ENCODE data around the gene LPIN1.

The LPIN1 gene

DNA sequence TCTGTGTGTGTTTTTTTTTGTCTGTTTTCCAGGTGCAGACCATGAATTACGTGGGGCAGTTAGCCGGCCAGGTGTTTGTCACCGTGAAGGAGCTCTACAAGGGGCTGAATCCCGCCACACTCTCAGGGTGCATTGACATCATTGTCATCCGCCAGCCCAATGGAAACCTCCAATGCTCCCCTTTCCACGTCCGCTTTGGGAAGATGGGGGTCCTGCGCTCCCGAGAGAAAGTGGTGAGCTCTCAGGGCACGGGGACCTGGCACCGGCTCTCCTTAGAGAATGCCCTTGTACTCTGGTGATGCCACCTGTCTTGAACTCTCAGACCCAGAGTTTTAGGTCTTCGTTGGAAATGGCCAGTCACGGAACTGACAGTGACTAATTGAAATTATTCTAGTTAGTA lies 19.1 kb downstream of the LPIN1 start:
- no peak for DNase-seq

DNA sequence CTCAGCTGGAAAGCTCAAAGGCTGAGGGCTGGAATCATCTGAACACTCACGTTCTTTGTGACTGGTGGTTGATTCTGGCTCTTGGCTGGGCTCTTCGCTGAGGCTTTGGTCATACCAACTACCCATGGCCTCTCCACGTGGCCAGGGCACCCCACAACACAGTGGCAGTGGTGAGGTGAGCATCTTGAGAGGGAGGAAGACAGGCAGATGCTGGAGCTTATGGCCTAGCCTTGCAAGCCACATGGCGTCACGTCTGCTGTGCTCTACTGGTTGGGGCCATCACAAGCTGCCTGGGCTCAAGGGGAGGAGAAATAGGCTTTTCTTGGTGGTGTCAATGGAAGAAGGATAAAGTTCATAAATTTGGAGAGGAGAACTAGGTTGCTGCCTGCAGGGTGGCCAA lies 19.6 kb downstream of the LPIN1 start:
- DNase-seq: no peak

DNA sequence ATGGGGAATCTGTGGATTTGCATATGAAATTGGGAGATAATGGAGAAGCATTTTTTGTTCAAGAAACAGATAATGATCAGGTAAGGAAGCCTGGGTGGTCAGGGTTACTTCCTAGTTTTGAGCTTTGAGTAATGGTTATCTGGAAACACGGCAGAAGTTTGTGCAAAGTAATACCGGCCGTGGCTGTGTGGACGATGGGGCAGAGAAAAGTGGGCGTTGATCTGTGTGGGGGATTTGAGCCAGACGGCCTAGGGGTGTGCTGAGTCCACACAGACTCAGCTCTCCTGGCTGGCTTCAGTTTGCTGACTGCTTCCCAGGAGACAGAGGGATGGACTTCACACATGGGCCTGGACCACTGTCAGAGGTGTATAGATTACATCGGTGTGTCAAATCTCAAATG lies 21.3 kb downstream of the LPIN1 start:
- no peak for DNase-seq

DNA sequence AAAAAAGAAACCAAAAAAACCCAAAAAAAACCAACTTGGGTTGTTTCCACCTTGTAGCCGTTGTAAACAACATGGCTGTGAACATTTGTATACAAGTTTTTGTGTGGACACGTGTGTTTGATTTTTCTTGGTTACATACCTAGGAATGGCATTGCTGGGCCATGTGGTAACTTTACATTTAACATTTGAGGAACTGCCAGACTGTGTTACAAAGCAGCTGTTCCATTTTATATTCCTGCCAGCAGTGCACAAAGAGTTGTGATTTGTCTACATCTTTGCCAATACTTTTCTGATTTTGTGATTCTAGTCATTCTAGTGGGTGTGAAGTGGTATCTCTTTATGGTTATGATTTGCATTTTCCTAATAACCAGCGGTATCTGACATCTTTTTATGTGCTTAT lies 22.5 kb downstream of the LPIN1 start:
- no peak for DNase-seq

DNA sequence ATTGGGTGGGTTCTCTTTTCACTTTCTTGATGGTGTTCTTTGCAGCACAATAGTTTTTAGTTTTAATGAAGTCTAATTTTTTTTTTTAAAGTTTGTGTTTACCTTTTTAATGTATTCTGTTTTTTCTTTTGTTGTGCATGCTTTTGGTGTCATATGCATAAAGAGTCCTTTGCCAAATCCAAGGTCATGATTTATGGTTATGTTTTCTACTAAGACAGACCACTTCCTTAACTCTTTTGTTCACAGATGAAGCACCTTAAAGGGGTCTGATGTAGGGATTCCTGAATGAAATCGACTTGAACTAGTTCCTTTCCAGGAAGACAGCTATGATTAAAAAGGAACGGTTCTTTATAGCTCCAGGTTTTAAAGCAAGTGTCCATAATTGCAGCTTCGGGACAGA lies 23.1 kb downstream of the LPIN1 start:
- no peak for DNase-seq

DNA sequence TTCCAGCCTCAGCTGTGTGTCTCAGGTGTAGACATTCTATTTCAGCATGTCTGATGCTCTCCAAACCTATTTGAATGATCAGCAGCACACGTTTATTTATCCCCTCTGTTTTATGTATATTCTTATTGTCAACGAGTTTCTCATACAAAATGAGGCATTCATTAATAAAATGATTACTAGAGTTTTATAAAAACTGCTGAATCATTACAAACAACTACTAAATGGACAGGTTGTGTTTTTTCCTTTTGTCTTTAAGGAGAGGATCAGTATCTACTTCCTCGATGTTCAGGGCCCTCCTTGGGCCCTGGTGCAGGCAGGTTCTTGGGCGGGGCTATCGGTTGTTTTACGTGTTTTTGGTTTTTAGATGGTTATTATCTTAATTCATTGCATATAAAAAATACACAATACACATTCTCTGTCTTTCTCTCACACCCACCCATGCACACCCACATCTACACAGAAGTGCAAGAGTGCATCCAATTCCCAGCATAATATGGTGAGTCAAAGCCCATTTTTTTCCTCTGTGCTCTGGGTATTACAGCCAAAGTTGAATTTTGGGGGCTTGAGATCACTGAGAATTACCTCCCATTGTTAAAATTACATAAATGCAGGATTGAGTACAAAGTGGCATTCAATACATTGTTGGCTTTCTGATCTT lies 24.2 kb downstream of the LPIN1 start:
- DNase-seq: no peak

DNA sequence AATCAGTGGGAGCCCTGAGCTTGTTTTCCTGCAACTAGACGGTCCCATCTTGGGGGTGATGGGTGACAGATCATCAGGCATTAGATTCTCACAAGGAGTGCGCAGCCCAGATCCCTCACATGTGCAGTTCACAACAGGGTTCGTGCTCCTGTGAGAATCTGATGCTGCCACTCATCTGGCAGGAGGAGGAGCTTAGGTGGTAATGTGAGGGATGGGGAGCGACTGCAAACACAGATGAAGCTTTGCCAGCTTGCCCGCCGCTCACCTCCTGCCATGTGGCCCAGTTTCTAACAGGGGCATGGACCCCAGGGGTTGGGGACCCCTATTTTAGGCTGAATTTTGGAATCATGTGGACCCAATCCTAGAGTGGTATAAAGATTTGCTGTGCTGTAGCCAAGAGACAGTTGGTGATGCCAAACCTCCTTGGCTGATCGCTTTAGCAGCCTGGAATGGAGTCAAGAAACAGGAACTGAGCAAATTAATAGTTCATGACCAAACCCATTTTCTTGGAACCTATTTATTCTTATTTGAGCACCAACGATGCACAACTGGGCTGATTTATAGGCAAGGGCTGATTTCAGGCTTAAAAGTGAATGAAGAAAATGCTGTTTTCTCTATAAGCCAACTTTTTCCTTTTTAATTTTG lies 25.7 kb downstream of the LPIN1 start:
- no peak for DNase-seq

DNA sequence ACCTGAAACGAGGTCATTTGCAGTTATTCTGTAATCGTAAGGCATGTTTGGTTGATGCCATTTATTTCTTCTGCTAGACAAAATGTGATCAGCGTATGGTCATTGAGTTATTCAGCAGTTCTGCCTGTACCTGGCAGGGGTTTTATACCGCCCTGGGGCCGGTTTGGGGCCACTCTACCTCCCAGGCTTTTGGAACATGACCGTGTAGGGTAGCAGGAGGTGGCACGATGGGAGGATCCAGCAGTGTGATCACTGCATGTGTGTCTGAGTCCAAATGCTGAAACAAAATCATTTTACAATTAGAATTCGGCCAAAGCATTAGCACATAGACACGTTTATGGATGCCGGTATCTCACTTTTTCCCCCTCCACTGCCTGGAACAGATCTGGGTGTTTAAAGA lies 26.7 kb downstream of the LPIN1 start:
- DNase-seq: no peak

DNA sequence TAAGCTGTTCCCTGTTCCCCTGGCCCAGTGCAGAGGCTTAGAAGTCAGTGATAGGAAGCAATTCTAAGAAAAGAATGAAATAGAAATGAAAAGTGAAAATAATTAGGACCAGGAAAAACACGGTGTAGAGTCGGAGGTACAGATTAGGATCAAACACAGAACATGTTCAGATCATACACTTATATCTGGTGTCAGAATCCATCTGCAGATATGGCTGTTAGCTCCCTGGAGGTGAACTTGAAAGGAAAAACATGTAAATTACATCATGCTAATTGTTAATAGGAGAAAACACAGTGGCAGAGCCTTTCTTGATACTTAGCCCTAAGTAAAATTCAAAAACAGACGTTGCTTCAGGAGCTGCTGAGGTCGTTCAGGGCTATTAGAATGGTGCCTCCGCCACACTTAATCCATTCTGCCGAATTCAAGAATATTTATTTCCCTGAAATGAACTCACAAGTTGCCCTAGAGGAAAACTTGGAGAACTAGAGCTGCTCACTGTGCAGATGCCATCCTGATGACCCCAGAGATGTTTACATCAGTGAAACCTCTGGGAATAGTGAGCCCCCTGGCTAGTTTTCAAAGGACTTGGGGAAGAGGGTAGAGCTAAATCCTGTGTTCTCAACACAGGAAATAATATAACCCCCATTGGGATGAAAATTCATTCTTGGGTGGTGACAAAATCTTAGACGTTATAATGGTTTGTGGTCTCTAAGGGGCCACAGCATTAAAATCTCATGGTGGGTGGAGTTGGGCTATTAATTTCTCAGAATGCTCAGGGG lies 27.5 kb downstream of the LPIN1 start:
- no peak for DNase-seq

DNA sequence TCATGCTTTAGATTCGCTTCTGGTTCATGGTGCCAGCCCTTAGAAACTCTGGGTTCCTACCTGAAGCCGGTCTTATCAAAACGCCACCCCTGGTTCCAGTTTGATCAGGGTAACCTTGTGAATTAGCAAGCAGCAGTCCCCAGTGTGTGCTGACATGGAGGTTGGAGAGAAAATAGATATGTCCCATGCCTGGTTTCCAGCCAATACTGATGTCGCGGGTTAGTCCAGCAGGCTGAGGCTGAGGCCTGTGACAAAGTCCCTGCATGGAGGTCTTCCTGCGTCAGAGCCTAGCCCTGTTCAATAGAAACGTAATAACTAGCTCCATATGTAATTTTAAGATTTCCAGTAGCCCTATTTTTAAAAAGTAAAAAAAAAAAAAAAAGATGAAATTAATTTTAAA lies 28.2 kb downstream of the LPIN1 start:
- no peak for DNase-seq

DNA sequence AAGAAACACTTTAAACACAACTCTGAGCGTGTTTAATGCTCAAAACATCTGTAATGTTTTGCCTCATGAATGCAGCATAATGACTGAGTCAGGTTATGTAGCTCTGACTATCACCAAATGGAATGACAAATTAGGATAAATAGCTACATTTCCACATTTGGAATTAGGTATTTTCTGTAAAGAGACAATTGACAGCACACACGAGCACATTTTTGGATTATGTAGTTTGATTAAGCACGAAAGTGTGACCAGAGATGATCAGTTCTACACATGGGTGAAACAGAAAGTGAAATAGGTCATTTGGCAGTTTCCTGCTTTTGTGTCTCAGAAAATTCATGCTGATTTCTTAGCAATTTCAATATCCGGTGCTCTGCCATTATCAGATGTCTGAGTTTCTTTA lies 29.0 kb downstream of the LPIN1 start:
- peak; percentile 80 for DNase-seq

DNA sequence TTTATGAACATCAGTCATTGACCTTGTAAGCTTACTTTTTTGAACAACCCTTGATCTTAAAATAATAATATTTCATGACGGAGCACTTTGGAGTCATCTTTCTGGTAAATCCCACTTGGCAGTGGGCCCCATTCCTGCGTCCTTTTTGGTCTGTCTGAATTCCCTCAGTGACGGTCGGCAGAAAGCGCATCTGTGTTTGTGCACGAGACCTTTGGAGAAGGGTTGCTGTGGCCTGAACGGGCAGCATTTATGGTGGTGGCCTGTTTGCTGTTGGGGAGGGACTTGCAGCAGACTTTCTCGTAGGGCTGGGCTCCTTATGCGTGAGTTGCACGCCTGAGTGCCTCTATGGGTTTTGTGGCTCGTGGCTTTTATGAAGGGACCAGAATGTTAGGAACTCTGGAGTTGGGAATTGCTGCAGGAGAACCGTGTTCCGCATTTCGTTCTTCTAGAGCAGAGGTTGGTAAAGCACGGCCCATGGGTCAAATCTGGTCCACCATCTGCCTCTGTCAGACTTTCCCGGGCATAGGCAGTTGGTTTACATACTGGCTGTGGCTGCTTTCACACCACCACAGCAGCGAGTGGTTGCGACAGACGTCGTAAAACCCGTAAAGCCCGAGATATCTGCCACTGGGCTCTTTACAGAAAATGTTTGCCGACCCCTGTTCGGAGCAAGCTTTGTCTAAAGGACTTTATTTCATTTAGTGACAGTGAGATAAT lies 30.8 kb downstream of the LPIN1 start:
- DNase-seq: no peak

DNA sequence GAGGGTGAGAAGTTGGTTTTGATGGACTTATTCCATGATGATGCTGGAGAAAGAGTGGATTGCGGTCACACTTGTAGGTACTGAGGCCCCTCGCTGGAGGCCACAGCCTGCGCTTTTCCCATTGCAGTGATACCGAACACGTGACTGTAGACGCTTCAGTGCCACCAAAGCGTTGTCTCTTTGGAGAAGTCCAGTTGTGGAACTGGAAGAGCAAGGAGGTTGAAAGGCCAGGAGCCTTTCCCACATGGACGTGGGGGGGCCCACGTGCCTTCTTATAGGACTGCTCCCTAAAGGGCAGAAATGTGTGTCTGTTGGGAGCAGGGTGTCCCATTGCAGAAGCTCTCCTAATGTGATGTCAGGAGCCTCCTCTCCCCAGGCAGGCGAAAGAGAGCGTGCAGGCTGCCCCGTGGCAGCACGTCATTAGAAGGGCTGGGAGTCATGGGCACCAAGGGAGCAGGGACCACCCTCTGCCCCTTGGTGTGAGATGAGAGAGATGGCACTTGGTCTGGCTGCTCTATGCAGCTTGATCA lies 31.5 kb downstream of the LPIN1 start:
- DNase-seq: no peak

DNA sequence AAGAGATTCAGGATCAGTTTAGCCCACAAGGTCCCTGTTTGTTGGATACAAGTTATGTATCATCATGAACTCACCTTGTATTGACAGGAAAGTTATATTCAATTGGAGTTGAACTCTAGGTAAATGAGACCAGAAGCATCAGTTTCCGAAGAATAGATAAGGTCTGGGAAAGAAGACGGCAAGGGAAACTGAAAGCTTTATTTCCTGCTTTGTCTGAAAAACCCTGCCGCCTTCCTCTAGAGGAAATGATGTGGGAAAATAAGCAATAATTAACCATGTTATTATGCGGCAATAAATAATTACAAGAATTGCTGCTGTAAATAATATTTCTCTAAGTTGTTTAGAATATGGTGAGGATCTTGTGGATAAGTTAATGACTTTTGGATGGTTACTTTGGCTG lies 32.0 kb downstream of the LPIN1 start:
- no peak for DNase-seq

DNA sequence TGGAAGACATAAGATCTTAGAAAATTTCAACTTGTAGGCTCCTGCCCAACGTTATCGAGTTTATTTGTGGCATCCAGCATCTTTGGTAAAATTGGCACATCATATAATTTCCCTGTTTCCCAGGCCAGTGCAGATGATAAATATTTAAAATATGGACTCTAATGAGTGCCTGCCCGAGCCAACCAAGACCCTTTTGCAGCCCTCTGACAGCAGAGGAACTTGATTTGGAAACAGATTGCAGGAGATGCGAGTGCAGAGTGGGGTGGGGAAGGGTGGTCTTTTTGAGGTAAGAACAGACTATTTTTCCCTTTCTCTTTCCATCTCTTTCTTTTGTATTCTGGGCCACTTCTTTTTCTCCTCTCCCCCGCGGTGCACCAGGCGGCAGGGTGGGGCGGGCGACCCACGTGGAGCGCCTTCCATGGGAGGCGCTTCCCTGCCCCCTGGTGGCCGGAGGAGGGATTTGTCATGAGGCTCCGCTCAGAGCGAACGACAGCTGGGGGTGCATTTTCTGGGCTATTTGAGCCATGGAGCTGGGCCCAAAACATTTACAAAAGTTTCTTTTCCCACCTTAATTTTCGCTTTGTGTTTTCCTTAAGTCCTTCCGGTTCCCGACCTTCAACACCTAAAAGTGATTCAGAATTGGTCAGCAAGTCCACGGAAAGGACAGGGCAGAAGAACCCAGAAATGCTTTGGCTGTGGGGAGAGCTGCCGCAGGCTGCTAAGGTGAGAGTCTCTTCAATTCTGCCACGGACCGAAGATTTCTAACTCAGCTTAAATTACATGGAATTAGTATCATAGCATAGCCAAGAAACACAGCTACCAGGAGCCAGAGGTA lies 32.7 kb downstream of the LPIN1 start:
- DNase-seq: peak; percentile 89

DNA sequence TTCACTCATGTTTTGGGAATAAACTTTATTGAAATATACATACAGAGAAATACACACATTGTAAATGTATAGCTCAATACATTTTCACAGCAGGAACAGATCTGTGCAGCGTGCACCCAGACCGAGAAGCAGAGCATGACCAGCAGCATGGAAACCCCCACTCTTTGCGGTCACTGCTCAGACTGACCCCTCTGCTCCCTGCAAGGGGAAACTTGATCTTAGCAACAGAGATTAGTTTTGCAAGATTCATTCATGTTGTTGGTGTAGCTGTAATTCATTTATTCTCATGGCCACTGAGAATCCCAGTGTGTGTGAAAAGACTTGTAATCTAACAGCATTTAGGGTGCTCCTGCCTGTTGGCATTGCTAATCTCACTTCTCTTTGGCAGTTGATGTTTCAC lies 35.2 kb downstream of the LPIN1 start:
- no peak for DNase-seq

DNA sequence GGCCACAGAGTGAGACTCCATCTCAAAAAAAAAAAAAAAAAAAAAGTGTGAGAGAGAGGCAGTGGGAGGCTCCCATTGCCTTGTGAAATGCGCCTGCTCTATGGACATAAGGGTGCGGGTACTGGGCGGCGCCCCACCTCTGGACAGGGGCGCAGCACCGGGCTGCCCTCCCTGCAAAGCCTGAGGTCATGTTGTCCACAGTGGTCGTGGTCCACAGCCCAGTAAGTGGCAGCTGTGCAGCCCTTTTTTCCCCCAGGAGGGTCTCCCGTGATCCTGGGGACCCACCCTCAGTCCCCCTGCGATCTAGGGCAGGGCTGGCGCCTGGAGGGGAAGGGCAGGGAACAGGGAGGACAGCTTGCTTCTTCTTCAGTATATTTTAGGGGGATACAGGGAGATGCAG lies 37.8 kb downstream of the LPIN1 start:
- no peak for DNase-seq

DNA sequence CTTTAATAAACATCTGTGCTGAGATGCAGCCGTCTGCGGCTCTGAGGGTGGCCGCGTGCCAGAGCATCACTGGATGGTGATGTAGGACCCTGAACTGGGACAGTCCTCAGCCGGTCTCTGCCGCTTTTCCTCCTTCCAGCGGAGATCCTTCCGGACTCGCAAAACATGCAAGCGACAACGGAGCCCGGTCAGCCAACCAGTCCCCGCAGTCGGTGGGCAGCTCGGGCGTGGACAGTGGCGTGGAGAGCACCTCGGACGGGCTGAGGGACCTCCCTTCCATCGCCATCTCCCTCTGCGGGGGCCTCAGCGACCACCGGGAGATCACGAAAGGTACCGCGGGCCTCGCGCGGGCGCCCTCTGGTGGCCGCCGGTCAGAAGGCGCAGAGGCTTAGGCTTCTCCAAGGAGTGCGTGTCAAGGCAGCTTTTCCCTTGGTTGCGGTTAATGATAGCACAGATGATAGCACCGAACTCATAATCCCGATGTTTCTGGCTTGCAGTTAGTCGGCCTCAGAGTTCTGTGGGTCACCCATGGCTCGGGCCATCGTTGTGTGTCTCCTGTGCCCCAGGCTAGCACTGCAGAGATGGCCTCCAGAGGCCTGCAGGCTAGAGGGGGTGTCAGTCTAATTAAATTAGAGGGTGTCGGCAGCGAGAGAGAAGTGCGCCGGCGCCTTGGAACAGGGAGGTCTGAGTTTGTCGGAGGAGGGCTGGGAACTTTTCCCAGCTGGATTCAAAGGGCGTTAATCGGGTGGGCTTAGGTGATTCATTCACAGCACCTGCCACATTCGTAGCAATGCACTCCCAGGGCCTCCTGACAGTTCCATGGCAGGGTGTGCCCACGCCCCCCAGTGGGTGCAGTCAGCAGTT lies 38.5 kb downstream of the LPIN1 start:
- DNase-seq: peak; percentile 50

DNA sequence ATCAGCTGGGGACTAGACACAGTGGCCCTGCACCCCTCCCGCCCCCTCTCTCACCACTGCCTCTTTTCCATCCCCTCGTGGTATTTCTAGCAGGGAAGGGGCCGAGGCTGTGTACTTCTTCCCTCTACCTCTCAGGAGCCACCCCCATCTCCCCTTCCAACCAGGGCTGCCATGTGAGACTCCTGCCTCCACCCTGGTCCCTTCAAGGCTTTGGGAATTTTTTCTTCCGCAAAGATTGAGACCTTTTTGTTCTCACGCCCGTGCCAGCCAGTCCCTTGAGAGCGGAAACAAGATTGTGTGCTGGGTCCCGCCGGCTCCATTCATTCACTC lies 39.1 kb downstream of the LPIN1 start:
- no peak for DNase-seq

DNA sequence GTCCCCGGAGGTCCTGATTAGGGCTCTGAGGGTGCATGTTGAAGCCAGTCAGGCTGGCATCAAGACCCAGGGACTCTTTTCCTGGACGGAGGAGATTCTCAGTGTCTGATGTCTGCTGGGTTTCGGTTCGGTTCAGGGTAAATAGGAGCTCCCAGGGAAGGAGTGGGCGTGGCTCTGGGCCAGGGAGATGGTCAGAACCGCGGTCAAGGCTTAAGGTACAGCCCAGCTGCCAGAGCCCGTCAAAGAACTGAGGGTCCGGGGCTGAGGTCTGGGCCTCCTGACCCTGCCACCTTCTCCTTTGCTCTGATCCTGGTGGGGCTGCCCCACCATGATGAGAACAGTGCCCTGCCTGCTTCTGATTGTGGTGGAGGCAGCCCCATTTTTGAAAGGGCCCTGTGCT lies 39.8 kb downstream of the LPIN1 start:
- no peak for DNase-seq

DNA sequence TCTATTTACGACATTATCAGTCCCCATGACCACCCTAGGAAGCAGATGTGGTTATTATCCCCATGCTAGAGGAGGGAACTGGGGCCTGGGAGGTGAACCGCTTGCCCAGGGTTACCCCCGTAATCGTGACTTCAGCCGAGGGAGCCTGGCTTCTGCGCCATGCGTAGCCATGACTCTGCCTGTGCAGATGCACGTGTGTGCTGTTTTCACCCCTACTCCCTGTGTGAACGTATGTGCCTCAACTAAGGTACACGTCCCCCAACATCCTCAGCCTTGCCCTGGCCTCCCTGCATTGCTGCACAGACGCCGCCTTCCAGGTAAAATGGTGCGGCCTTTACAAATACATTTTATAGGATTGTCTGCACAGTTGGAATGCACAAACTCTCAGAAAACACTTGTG lies 40.2 kb downstream of the LPIN1 start:
- no peak for DNase-seq

DNA sequence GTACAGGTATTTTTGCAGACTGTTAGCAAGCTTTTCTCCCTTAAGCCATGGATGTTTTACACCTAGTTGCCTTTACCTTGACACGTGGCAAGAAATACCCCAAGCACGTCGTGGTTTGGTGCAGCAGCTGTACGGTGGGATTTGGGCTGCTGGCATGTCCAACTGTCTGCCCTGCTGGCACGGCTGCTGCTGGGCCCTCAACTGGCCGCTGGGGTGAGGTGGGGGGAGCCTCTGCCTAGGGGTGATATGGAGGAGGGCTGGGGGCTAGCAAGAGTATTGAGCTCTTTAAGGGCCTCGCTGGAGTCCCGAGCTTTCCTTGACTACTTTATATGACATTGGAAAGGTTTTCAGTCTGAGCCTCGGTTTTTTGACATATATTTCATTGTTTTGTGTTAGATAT lies 41.6 kb downstream of the LPIN1 start:
- no peak for DNase-seq

Data from activated CD4-positive, alpha-beta T cell treated with anti-CD3 and anti-CD28 coated beads, Interleukin-10, Interleukin-2, amounts not matched to agents 100 ng/mL and 50 ng/mL, durations not matched to agents 16 hours and 8 hours (primary cell).